Measurements from ENCODE around the gene ODAD3.

DNA sequence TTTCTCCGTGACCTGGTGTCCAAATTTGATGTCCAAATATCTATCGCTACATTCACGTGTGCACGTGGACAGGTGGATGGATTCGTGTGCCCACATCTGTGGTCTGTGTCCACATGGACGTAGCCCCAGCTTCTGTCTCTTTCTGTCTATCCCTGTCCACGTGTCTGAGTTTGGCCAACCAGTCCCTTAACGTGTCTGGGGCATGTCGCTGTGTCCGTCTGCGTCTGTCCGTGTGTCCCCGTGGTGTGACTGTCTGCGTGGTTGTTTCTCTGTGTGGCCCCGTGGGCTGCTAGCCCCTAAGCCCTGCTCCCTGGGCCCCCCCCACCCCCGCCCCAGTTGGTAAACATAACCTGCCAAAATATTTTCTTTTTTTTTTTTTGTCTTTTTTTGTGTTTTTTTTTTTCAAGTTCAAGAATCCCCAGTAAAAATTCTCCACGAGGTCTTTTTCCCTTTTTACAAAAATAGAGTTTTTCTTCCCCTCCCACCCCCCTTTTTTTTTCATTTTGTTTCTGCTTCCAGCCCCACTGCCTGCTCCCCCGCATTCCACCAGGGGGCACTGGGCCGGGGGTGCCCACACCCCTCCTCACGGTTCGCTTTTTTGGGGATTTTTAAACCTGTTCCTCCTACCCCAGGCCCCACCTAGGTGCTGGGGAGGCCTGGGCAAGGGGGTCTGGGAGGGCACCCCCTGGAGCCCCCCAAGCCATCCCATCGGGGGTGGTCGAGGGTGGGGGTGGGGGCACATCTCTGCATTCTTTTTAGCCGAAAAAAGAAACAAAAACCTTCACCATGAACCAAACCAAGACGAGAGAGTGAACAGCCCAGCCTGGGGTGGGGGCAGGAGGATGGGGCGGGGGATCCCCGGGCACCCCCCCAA, 18.8 kb upstream of the ODAD3 start:
- TF ChIP-seq, protein P1, sequence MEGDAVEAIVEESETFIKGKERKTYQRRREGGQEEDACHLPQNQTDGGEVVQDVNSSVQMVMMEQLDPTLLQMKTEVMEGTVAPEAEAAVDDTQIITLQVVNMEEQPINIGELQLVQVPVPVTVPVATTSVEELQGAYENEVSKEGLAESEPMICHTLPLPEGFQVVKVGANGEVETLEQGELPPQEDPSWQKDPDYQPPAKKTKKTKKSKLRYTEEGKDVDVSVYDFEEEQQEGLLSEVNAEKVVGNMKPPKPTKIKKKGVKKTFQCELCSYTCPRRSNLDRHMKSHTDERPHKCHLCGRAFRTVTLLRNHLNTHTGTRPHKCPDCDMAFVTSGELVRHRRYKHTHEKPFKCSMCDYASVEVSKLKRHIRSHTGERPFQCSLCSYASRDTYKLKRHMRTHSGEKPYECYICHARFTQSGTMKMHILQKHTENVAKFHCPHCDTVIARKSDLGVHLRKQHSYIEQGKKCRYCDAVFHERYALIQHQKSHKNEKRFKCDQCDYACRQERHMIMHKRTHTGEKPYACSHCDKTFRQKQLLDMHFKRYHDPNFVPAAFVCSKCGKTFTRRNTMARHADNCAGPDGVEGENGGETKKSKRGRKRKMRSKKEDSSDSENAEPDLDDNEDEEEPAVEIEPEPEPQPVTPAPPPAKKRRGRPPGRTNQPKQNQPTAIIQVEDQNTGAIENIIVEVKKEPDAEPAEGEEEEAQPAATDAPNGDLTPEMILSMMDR (conservative IDR thresholded peaks at IDR 0.05; ENCODE audit: low read depth, low read length): peak; percentile 62; the same call in 1 of the 2 replicates
- TF ChIP-seq EZH2phosphoT487 (IDR thresholded peaks at IDR 0.05; ENCODE audit: borderline replicate concordance, low read length): no peak
- TF ChIP-seq EZH2 (IDR thresholded peaks at IDR 0.05; ENCODE audit: low read length, unreplicated experiment): no peak
